Renal cortex interstitium (tissue), 15 donors: ENCODE measurements around the gene ATL2. TPM values are rescaled to one million over a fixed set of nuclear protein-coding genes. Genes with fewer than 3 reads are reported as not detected.
A peak's percentile ranks its signal among the peaks of the same experiment; 100 is the strongest.
"Not testable (repeated sequence)": the region's sequence is repeated elsewhere in the genome, so short reads cannot be mapped to it uniquely, and the experiment has no call there.

Experiments used
- DNase-seq, 11 donors: peaks; one replicate each; pipeline ENCODE4 v3.0.0-alpha.2; 2013; ENCODE audit warnings: low read depth in 9 of 11, low spot score in 4 of 11; ENCODE audit errors: extremely low read depth in 1 of 11
- long read RNA-seq, 16 experiments: transcript quantifications; one replicate each; lab custom pipeline, GENCODE V29; 2026
- polyA plus RNA-seq, 3 donors: library from polyadenylated mRNA; unstranded; fragments of 120-200 nt; gene quantifications; one replicate each; pipeline ENCODE4 v1.2.1, GENCODE V29; 2013; ENCODE audit not compliant: insufficient read length in 3 of 3

ATL2 gene
- polyA plus RNA-seq, result 10 to 100 TPM; 60.3 to 73.9 (median 70.0) TPM
- long read RNA-seq, donor 1, partial matches to known transcripts, result 6 of 10 reads
- long read RNA-seq, donor 1, other reads (novel, unspliced or antisense), result 0 of 10 reads
- long read RNA-seq, donor 2, partial matches to known transcripts, result 5 of 7 reads
- long read RNA-seq, donor 2, other reads (novel, unspliced or antisense), result 0 of 7 reads
- long read RNA-seq, donor 3, transcript ATL2-201 (13 exons, 2,868 nt), result major isoform, 12 of 24 reads
- long read RNA-seq, donor 3, partial matches to known transcripts, result 12 of 24 reads
- long read RNA-seq, donor 3, other reads (novel, unspliced or antisense), result 0 of 24 reads
- long read RNA-seq, donor 4, partial matches to known transcripts, result 0 of 5 reads
- long read RNA-seq, donor 4, other reads (novel, unspliced or antisense), result 0 of 5 reads
- long read RNA-seq, donor 5, result 0 reads
- long read RNA-seq, donor 6, partial matches to known transcripts, result 0 of 5 reads
- long read RNA-seq, donor 6, other reads (novel, unspliced or antisense), result 0 of 5 reads
- long read RNA-seq, donor 7, transcript ATL2-201 (13 exons, 2,868 nt), result major isoform, 5 of 10 reads
- long read RNA-seq, donor 7, partial matches to known transcripts, result 5 of 10 reads
- long read RNA-seq, donor 7, other reads (novel, unspliced or antisense), result 0 of 10 reads
- long read RNA-seq, donor 8, partial matches to known transcripts, result 5 of 8 reads
- long read RNA-seq, donor 8, other reads (novel, unspliced or antisense), result 0 of 8 reads
- long read RNA-seq, donor 9, partial matches to known transcripts, result 0 of 5 reads
- long read RNA-seq, donor 9, other reads (novel, unspliced or antisense), result 0 of 5 reads
- long read RNA-seq, donor 10, partial matches to known transcripts, result 0 of 3 reads
- long read RNA-seq, donor 10, other reads (novel, unspliced or antisense), result 0 of 3 reads
- long read RNA-seq, donor 11, transcript ATL2-201 (13 exons, 2,868 nt), result major isoform, 7 of 8 reads
- long read RNA-seq, donor 11, partial matches to known transcripts, result 0 of 8 reads
- long read RNA-seq, donor 11, other reads (novel, unspliced or antisense), result 0 of 8 reads
- long read RNA-seq, donor 12, partial matches to known transcripts, result 0 of 2 reads
- long read RNA-seq, donor 12, other reads (novel, unspliced or antisense), result 0 of 2 reads
- long read RNA-seq, donor 13, partial matches to known transcripts, result 0 of 3 reads
- long read RNA-seq, donor 13, other reads (novel, unspliced or antisense), result 0 of 3 reads
- long read RNA-seq, donor 14, transcript ATL2-201 (13 exons, 2,868 nt), result major isoform, 5 of 8 reads
- long read RNA-seq, donor 14, partial matches to known transcripts, result 0 of 8 reads
- long read RNA-seq, donor 14, other reads (novel, unspliced or antisense), result 0 of 8 reads
- long read RNA-seq, donor 15, partial matches to known transcripts, result 0 of 5 reads
- long read RNA-seq, donor 15, other reads (novel, unspliced or antisense), result 0 of 5 reads
- long read RNA-seq, donor 16, transcript ATL2-201 (13 exons, 2,868 nt), result major isoform, 13 of 35 reads
- long read RNA-seq, donor 16, partial matches to known transcripts, result 17 of 35 reads
- long read RNA-seq, donor 16, other reads (novel, unspliced or antisense), result 0 of 35 reads

GRCh38 chr2:38377050-38377828 is at the start of gene ATL2:
Gene ATL2 (minus strand): TSS chr2:38377273. CDS start chr2:38377260, 13 bp downstream.
- peak; percentile 81 to 95 (median 93) for DNase-seq

DNA sequence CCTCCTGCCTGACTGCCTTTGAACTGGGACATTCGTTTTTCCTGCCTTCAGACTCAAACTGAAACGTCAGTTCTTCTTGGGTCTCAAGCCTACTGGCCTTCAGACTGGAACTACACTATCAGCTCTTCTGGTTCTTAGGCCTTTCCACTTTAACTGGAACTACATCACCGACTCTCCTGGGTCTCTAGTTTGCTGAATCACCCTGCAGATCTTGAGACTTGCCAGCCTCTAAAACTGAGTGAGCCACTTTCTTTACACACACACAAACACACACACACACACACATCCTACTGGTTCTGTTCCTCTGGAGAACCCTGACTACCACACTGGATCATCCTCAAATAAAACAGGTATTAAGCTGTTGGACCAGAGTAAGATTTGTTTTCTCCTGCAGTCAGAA is 46.7 kb upstream of the ATL2 start:
- no peak for DNase-seq

DNA sequence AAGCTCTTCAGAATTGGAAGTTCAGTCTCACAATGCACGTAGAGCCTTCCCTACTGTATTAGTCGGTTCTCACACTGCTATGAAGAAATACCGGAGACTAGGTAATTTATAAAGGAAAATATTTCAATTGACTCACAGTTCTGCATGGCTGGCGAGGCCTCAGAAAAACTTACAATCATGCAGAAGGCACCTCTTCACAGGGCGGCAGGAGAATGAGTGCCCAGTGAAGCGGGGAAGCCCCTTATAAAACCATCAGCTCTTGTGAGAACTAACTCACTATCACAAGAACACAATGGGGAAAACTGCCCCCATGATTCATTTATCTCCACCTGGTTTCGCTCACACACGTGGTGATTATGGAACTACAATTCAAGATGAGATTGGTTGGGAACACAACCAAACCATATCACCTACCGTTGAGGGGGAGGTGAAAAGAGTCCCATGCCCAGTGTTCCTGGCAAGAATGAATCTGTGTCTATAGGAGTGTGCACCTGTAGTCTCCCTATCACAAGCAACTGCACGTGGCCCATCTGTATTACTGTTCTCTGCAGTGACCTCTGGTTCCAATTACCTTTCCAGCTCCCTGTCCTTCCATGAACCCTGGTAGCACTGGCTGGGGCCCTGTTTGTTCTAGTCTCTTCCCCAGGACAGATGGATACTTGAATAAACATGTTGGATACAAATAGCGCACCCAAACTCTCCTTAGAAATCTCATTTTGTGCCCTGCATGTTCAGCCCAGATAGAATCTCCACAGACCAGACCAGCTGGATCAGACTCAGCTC is 44.4 kb upstream of the ATL2 start:
- DNase-seq, result no peak

GRCh38 chr2:38419499-38419898 is 42.4 kb upstream of the ATL2 start:
- no peak for DNase-seq

DNA sequence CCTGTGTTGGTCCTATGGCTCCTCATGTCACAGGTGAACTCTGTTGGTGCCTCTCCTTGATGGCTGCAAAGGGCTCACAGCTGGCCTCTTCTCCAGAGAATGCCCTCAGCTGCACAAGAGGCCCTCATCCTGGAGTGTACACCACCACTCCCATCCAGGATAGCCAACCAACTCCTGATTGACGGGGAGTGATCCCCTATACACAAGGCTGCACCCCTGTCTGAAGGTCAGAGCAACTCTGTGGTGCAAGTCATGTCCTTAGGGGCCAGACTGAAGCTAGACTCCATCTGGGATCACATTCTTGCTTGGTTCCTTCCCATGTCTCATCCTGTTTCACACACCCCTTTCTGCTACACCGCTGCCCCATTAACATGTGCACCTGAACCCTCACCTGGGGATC is 41.7 kb upstream of the ATL2 start:
- no peak for DNase-seq

DNA sequence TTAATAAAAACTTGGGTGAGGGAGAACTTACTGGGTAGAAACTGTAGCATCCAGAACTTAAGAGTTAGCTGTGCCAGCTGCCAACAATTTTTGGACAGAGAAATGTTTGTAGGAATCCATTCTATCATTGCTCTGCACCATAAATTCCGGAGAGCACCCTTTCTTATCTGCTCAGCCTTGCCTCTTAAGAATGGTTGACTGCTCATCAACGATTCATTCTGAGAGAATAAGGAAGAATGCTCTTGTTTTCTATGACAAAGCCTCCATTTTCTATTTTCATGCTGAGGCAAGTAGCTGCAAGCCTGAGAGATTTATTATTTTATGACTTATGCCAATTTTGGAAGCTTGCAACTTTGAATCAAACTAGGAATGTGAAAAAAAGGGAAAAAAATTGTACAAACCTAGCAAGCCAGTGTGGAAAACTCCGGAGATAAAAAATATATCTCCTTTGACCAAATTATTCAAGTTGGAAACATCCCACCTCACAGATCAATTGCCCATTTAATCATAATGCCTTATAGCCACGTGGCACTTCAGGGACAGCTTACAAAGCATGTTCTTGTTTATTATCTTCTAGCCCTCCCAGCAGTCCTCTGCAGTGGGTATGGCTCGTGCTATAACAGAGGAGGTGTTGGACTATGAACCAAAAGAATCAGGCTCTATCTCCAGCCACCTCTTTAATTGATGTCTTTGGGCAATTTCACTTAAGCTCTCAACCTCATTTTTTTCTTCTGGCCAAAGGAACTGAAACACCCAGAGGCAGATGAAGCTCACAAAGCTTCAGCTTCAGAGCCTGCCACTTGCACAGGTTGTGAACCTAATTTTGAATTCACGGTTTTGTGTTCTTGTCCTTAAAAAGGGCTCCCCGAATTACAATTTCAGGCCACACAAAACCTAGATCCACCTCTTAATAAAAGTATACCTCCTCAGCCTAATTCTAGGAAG is 40.9 kb upstream of the ATL2 start:
- no peak for DNase-seq

DNA sequence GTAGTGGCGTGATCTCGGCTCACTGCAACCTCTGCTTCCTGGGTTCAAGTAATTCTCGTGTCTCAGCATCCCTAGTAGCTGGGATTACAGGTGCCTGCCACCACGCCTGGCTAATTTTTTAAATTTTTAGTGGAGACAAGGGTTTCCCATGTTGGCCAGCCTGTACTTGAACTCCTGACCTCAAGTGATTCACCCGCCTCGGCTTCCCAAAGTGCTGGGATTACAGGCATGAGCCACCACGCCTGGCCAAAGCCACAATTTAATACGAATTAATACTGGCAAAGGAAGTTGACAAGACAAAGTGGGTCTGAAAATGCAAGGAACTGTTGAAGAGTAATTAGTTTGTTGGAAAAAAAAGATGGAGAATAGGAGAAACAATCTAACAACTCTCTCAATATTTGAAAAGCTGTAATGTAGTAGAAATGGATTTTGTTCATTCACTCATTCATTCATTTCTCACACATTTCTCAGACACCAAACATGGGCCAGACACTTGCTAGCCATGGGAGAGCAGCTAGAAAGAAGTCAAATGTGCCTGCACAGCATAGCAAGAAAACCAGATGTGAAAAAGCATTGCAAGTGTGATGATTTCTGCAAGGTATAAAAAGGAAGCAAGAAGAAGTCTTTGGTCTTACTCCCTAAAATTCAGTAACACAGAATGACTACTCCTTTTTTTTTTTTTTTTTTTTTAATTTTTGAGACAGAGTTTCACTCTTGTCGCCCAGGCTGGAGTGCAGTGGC is 39.4 kb upstream of the ATL2 start:
- DNase-seq, result no peak

GRCh38 chr2:38415728-38416291 is 38.7 kb upstream of the ATL2 start:
- no peak for DNase-seq

DNA sequence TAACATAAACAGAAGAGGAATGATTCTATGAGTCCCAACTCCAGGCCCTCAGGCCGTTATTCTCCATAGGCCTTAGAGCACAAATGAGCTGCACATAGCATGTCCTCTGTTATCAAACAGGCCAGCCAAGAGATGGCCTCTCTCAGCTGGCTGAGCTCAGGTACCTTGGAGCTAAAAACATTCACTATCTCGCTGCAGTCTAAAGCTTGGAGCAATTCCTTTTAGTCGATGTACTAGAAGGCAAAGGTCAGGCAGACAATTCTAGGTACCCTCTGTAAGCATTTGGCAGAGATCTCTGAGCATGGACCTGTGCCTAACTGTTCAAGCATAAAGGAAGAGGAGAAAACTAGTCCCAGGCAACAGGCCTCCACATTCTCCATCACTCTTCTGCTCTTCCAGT is 38.0 kb upstream of the ATL2 start:
- no peak for DNase-seq

- not testable (repeated sequence) for DNase-seq
Observed at GRCh38 chr2:38412235-38412871, 35.3 kb upstream of the ATL2 start.

- DNase-seq, result no peak
Observed at GRCh38 chr2:38409156-38410102, 32.4 kb upstream of the ATL2 start.

GRCh38 chr2:38407111-38407682 is 30.1 kb upstream of the ATL2 start:
- DNase-seq, result no peak

DNA sequence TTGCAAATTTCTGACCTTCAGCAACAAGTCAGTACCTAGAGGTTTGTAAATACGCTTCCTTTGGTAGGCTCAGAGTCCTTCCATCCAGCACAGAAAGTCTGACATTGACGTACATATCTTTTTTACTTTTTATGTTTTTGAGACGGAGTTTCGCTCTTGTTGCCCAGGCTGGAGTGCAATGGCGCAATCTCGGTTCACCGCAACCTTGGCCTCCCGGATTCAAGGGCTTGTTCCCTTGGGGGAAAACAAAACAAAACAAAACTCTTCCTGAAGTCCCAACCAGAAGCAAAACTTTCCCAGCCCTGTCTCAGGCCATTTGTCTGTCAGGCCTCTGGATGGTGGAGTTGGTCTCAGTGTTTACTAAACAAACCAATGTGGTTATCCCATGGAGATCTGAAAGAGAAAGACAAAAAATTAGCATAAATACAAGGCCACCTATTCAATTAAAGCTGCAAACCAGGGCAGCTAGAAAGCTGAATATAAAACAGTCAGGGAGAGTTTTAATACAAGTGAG is 29.6 kb upstream of the ATL2 start:
- no peak for DNase-seq
